Loucy (cell line): ENCODE data around the gene PALD1.

Experiments used
- EZH2phosphoT487 ChIP-seq: fragments of 200-600 bp; IDR thresholded peaks from 2 replicates; pipeline ENCODE4 v1.6.1; 2018; ENCODE audit warnings: antibody characterized with exemption, mild to moderate bottlenecking, moderate library complexity, borderline replicate concordance
- TF ChIP-seq, protein P1 (sequence below): fragments of 200-600 bp; sonication (generic); conservative IDR thresholded peaks from 2 replicates; pipeline ENCODE4 v1.5.1; 2014; ENCODE audit warnings: mild to moderate bottlenecking, antibody characterized with exemption, low read length

DNA sequence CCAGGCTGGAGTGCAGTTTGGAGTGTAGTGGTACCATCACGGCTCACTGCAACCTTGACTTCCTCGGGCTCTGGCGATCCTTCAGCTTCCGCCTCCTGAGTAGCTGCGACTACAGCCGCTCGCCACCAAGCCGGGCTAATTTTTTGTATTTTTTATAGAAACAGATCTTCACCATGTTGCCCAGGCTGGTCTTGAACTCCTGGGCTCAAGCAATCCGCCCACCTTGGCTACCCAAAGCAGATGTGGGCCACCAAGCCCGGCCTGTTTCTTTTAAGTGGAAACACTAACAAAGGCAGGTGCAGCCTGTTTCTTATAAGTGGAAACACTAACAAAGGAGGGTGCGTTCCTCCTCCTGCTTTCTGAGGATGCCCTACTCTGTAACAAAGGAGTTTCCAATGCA lies 105.8 kb downstream of the PALD1 start:
- TF ChIP-seq, protein P1, sequence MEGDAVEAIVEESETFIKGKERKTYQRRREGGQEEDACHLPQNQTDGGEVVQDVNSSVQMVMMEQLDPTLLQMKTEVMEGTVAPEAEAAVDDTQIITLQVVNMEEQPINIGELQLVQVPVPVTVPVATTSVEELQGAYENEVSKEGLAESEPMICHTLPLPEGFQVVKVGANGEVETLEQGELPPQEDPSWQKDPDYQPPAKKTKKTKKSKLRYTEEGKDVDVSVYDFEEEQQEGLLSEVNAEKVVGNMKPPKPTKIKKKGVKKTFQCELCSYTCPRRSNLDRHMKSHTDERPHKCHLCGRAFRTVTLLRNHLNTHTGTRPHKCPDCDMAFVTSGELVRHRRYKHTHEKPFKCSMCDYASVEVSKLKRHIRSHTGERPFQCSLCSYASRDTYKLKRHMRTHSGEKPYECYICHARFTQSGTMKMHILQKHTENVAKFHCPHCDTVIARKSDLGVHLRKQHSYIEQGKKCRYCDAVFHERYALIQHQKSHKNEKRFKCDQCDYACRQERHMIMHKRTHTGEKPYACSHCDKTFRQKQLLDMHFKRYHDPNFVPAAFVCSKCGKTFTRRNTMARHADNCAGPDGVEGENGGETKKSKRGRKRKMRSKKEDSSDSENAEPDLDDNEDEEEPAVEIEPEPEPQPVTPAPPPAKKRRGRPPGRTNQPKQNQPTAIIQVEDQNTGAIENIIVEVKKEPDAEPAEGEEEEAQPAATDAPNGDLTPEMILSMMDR, result no peak
- TF ChIP-seq EZH2phosphoT487, result no peak
